Ovary (tissue), 9 donors: ENCODE data around the gene LUC7L2. TPM values are rescaled to one million over a fixed set of nuclear protein-coding genes. Genes with fewer than 3 reads are reported as not detected.
"Not testable (repeated sequence)": the region's sequence is repeated elsewhere in the genome, so short reads cannot be mapped to it uniquely, and the experiment has no call there.

ENCODE experiments used
- DNase-seq, 5 donors: peaks; one replicate each; pipeline ENCODE4 v3.0.0-alpha.2; 2019 to 2020
- H3K27ac ChIP-seq, 2 donors: fragments of 200-600 bp; one replicate each; pipeline versions ENCODE4 v1.5.1 to v1.8.0; 2019 to 2022
- H3K27me3 ChIP-seq: fragments of 200-600 bp; one replicate; pipeline ENCODE4 v1.8.0; 2022
- H3K36me3 ChIP-seq: fragments of 200-600 bp; sonication (generic); one replicate; pipeline ENCODE4 v1.5.1; 2019
- H3K4me1 ChIP-seq: one replicate; pipeline ENCODE4 v1.8.1; 2013; ENCODE audit warnings: mild to moderate bottlenecking, moderate library complexity; ENCODE audit not compliant: insufficient read depth
- H3K4me3 ChIP-seq: fragments of 200-600 bp; sonication (generic); one replicate; pipeline ENCODE4 v1.5.1; 2017
- H3K9me3 ChIP-seq, 2 donors: fragments of 200-600 bp in 1 of 2; sonication (generic) in 1 of 2; one replicate each; pipeline versions ENCODE4 v1.5.1 to v1.8.1; 2013 to 2019; ENCODE audit warnings: mild to moderate bottlenecking in 1 of 2, moderate library complexity in 1 of 2
- CTCF ChIP-seq, 3 donors: fragments of 450-650 bp in 2 of 3; fragments of 200-600 bp in 1 of 3; IDR thresholded peaks; one replicate each; pipeline versions ENCODE4 v1.5.1 to v1.8.0; 2016 to 2022; ENCODE audit warnings: antibody characterized with exemption in 3 of 3, mild to moderate bottlenecking in 1 of 3
- EP300 ChIP-seq: sonication (generic); formaldehyde crosslinking; IDR thresholded peaks from one replicate; pipeline ENCODE4 v1.6.1; 2017; ENCODE audit warnings: antibody characterized with exemption
- POLR2A ChIP-seq: fragments of 450-650 bp; IDR thresholded peaks from one replicate; pipeline ENCODE4 v1.6.1; 2017; ENCODE audit warnings: antibody characterized with exemption, mild to moderate bottlenecking, moderate library complexity
- WGBS, 3 donors: extraction: QIAGEN DNeasy Blood & Tissue Kit in 1 of 3; methylation state at CpG; one replicate each; pipeline versions ENCODE4 v1.1.5 to v1.1.7; 2013 to 2017; 5-methylcytosine and 5-hydroxymethylcytosine counted together
- intact Hi-C, 4 donors: fragments of 100-400 bp; cut with DNase I; formaldehyde crosslinking; loops; one replicate each; pipeline versions ENCODE4 v1.11.0 to v1.15.1; 2022 to 2023
- polyA plus RNA-seq, 2 donors: library from polyadenylated mRNA; stranded (reverse); fragments of 200-250 nt in 1 of 2; fragments of 350-450 nt in 1 of 2; fragmentation: Illumina TruSeq in 1 of 2; extraction: RNeasy Lipid Tissue Mini Kit (QIAGEN cat#74804) in 1 of 2; gene quantifications; one replicate each; pipeline ENCODE4 v1.2.3, GENCODE V29; 2013 to 2014
- total RNA-seq, 7 donors: library from RNA; depleted of rRNA in 2 of 7; stranded (reverse); fragments of >200 nt in 2 of 7; fragmentation: NEBNext Ultra II Directional in 3 of 7; extraction: Animal tissue kit (Norgen Biotek cat#: 25700) in 3 of 7; gene quantifications; one replicate each; pipeline versions ENCODE4 v1.1.0 to v1.2.4, GENCODE V29; 2016 to 2023
- donor health status: DM: no; HTN: no; CAD: no; lungs with moderate emphysema.
- donor health status: DM: no; HTN: no; CAD: no.
- donor health status: Bipolar disorder and iron deficiency.
- donor health status: DM: yes; HTN: yes; CAD: no.
- donor health status: DM: no; HTN: no; CAD: no.
- donor health status: DM: yes; HTN: yes; CAD: no.

The LUC7L2 gene
- total and polyA plus RNA-seq, 9 donors: 58.9 to 113 (median 87.2) TPM

- Histone ChIP-seq H3K9me3 (no peaks in the 10 kb centered on the region), H3K27me3 (no peaks in the 10 kb centered on the region), H3K36me3 (no peaks in the 10 kb centered on the region), H3K27ac (no peak overlapping the region), H3K4me1 (no peaks in the 10 kb centered on the region), H3K4me3 (no peak overlapping the region)
- no peak for TF ChIP-seq POLR2A
- TF ChIP-seq EP300: no peak
- TF ChIP-seq CTCF (IDR thresholded peaks at IDR 0.05): no peak
- intact Hi-C loops: loop anchor here in 1 of 4 donors (10.0 kb wide), 1 partner anchor 56 kb away; no protein-coding TSS in a partner anchor
- no peak for DNase-seq
- WGBS, 3 donors: 43 to 55% (median 48%) methylated on average over 2 of the region's 2 CpGs
These were observed 31.3 kb upstream of the LUC7L2 start for GRCh38 chr7:139328375-139328774.

GRCh38 chr7:139329119-139329518 is 30.6 kb upstream of the LUC7L2 start:
- no peak for DNase-seq
- H3K27me3 ChIP-seq: no peaks in the 10 kb centered on the region
- no peaks in the 10 kb centered on the region for H3K9me3 ChIP-seq
- TF ChIP-seq EP300: no peak
- no peak for TF ChIP-seq CTCF (IDR thresholded peaks at IDR 0.05)
- TF ChIP-seq POLR2A: no peak
- no peaks in the 10 kb centered on the region for H3K36me3 ChIP-seq
- no peak overlapping the region for H3K4me3 ChIP-seq
- intact Hi-C loops: loop anchor here in 1 of 4 donors (10.0 kb wide), 1 partner anchor 56 kb away; no protein-coding TSS in a partner anchor
- H3K27ac ChIP-seq: no peak overlapping the region
- WGBS, 3 donors: 7 to 14% (median 8%) methylated on average over 2 of the region's 2 CpGs
- H3K4me1 ChIP-seq: no peaks in the 10 kb centered on the region

- no peak for DNase-seq
- TF ChIP-seq CTCF (IDR thresholded peaks at IDR 0.05): no peak
- TF ChIP-seq POLR2A: no peak
- no peak for TF ChIP-seq EP300
- intact Hi-C loops: no loop called here
These were observed 29.2 kb upstream of the LUC7L2 start for GRCh38 chr7:139330333-139331030.

GRCh38 chr7:139332697-139333359 is 26.9 kb upstream of the LUC7L2 start:
- DNase-seq: no peak
- Histone ChIP-seq H3K9me3 (no peaks in the 10 kb centered on the region), H3K36me3 (no peaks in the 10 kb centered on the region), H3K4me1 (no peaks in the 10 kb centered on the region), H3K27ac (no peak overlapping the region), H3K27me3 (no peaks in the 10 kb centered on the region), H3K4me3 (no peak overlapping the region)
- WGBS, 3 donors: 32 to 51% (median 38%) methylated on average over 5 of the region's 5 CpGs
- TF ChIP-seq EP300: no peak
- intact Hi-C loops: no loop called here

More at GRCh38 chr7:139330333-139331030, 29.2 kb upstream of the LUC7L2 start:
- Histone ChIP-seq H3K4me3 (no peak overlapping the region), H3K4me1 (no peaks in the 10 kb centered on the region), H3K36me3 (no peaks in the 10 kb centered on the region), H3K27ac (no peak overlapping the region), H3K27me3 (no peaks in the 10 kb centered on the region), H3K9me3 (no peaks in the 10 kb centered on the region)
- WGBS, 3 donors: 87 to 94% (median 90%) methylated on average over 3 of the region's 3 CpGs

- H3K36me3 ChIP-seq, H3K4me3 ChIP-seq, H3K27ac ChIP-seq, H3K4me1 ChIP-seq, H3K27me3 ChIP-seq, DNase-seq, intact Hi-C loops, H3K9me3 ChIP-seq: not testable (repeated sequence)
- 95 to 96% (median 95%) methylated on average over 13 of the region's 13 CpGs for WGBS, 3 donors
These were observed 26.3 kb upstream of the LUC7L2 start for GRCh38 chr7:139333443-139333842.
